ENCODE results near the gene IQUB.

GRCh38 chr7:123569352-123570010 is 35.1 kb upstream of the IQUB start:
- TF ChIP-seq POLR2A (IDR thresholded peaks at IDR 0.05) (no peak), CTCF (IDR thresholded peaks at IDR 0.05) (no peak), EP300 (IDR thresholded peaks at IDR 0.05) (no peak)

Data from ovary (tissue), 3 donors.